SU-DHL-6 (cell line): ENCODE data around the gene CRKL.

ENCODE experiments used
- H2AFZ ChIP-seq: fragments of 200-600 bp; sonication (generic); 2 replicates; pipeline ENCODE4 v1.6.1; 2014; ENCODE audit warnings: low read depth, mild to moderate bottlenecking, moderate library complexity, mixed read lengths, antibody characterized with exemption, low read length; ENCODE audit not compliant: severe bottlenecking
- H3F3A ChIP-seq: fragments of 200-600 bp; shearing (Covaris generic); 2 replicates; pipeline ENCODE4 v1.6.0; 2016; ENCODE audit warnings: antibody characterized with exemption, mild to moderate bottlenecking; ENCODE audit not compliant: insufficient read depth
- H3K27ac ChIP-seq: fragments of 200-600 bp; sonication (generic); 2 replicates; pipeline ENCODE4 v1.5.1; 2016; ENCODE audit warnings: low read depth, mild to moderate bottlenecking, low read length, moderate library complexity, mixed read lengths
- H3K27me3 ChIP-seq: fragments of 200-600 bp; sonication (generic), shearing (Covaris generic); 2 replicates; pipeline ENCODE4 v1.6.0; 2014; ENCODE audit warnings: mild to moderate bottlenecking, low read length
- H3K36me3 ChIP-seq: fragments of 200-600 bp; sonication (generic); 2 replicates; pipeline ENCODE4 v1.6.1; 2014; ENCODE audit warnings: mild to moderate bottlenecking, low read length, mixed read lengths
- H3K4me2 ChIP-seq: fragments of 300-600, 200-600 bp; shearing (Covaris generic), sonication (generic); 2 replicates; pipeline ENCODE4 v1.6.0; 2014; ENCODE audit warnings: low read length, low read depth, mild to moderate bottlenecking; ENCODE audit not compliant: poor library complexity, severe bottlenecking
- H3K4me3 ChIP-seq: fragments of 200-600 bp; sonication (generic); 2 replicates; pipeline ENCODE4 v1.5.1; 2014; ENCODE audit warnings: antibody characterized with exemption, low read length, mild to moderate bottlenecking, mixed read lengths; ENCODE audit not compliant: insufficient read depth, poor library complexity, severe bottlenecking
- H3K79me2 ChIP-seq: fragments of 200-600 bp; sonication (generic); 2 replicates; pipeline ENCODE4 v1.6.1; 2014; ENCODE audit warnings: mild to moderate bottlenecking, low read length, moderate library complexity; ENCODE audit not compliant: insufficient read depth
- H3K9ac ChIP-seq: fragments of 200-600 bp; sonication (generic); 2 replicates; pipeline ENCODE4 v1.7.0; 2014; ENCODE audit warnings: mild to moderate bottlenecking, low read length
- H3K9me2 ChIP-seq: fragments of 200-600 bp; sonication (generic); replicated peaks from 2 replicates; pipeline ENCODE4 v1.6.1; 2014; ENCODE audit warnings: low read length; ENCODE audit not compliant: insufficient read depth
- H3K9me3 ChIP-seq: fragments of 200-600 bp; sonication (generic); 2 replicates; pipeline ENCODE4 v1.6.1; 2014; ENCODE audit warnings: low read length, mixed read lengths; ENCODE audit not compliant: insufficient read depth
- H4K20me1 ChIP-seq: fragments of 200-600 bp; sonication (generic); 2 replicates; pipeline ENCODE4 v1.6.1; 2014; ENCODE audit warnings: low read depth, mild to moderate bottlenecking, antibody characterized with exemption, low read length, moderate library complexity, mixed read lengths
- EZH2phosphoT487 ChIP-seq: fragments of 200-600 bp; sonication (generic), shearing (Covaris generic); conservative IDR thresholded peaks from 2 replicates; pipeline ENCODE4 v1.6.1; 2018; ENCODE audit warnings: mild to moderate bottlenecking, antibody characterized with exemption, low read length, moderate library complexity, mixed read lengths
- TF ChIP-seq, protein P1 (sequence below): fragments of 200-600 bp; sonication (generic); IDR thresholded peaks from one replicate; pipeline ENCODE4 v1.5.1; 2017; ENCODE audit warnings: antibody characterized with exemption, mild to moderate bottlenecking, low read length, moderate library complexity; ENCODE audit not compliant: insufficient read depth, poor library complexity, severe bottlenecking

CRKL gene

DNA sequence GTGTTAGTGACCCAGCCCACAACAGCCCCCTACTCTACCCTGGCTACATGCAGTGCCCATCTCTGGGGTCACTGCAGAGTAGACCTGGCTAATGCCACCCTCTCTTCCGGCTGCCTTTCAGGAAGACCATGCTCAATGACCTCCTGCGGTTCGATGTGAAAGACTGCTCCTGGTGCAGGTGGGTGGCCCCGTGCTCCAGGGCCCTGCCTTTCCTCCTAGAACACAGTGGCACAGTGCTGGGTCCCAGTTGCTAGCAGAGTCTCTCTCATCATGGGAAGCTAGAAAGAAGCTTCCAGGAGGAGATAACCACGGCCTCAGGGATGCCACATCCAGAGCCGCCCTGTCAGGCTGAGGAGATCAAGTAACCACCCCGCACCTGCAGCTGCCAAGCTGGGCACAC is 68.5 kb downstream of the CRKL start:
- no peak overlapping the region for H2AFZ ChIP-seq
- no peaks in the 10 kb centered on the region for H3K79me2 ChIP-seq
- H3F3A ChIP-seq, result no peaks in the 10 kb centered on the region
- H3K4me2 ChIP-seq, result no peak overlapping the region
- no peaks in the 10 kb centered on the region for H3K9me2 ChIP-seq
- no peak for TF ChIP-seq EZH2phosphoT487
- TF ChIP-seq, protein P1, sequence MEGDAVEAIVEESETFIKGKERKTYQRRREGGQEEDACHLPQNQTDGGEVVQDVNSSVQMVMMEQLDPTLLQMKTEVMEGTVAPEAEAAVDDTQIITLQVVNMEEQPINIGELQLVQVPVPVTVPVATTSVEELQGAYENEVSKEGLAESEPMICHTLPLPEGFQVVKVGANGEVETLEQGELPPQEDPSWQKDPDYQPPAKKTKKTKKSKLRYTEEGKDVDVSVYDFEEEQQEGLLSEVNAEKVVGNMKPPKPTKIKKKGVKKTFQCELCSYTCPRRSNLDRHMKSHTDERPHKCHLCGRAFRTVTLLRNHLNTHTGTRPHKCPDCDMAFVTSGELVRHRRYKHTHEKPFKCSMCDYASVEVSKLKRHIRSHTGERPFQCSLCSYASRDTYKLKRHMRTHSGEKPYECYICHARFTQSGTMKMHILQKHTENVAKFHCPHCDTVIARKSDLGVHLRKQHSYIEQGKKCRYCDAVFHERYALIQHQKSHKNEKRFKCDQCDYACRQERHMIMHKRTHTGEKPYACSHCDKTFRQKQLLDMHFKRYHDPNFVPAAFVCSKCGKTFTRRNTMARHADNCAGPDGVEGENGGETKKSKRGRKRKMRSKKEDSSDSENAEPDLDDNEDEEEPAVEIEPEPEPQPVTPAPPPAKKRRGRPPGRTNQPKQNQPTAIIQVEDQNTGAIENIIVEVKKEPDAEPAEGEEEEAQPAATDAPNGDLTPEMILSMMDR, result no peak
- no peaks in the 10 kb centered on the region for H3K36me3 ChIP-seq
- no peak overlapping the region for H3K27ac ChIP-seq
- no peak overlapping the region for H3K4me3 ChIP-seq
- no peaks in the 10 kb centered on the region for H3K9me3 ChIP-seq
- H3K9ac ChIP-seq, result no peak overlapping the region
- H3K27me3 ChIP-seq, result no peaks in the 10 kb centered on the region
- no peaks in the 10 kb centered on the region for H4K20me1 ChIP-seq

DNA sequence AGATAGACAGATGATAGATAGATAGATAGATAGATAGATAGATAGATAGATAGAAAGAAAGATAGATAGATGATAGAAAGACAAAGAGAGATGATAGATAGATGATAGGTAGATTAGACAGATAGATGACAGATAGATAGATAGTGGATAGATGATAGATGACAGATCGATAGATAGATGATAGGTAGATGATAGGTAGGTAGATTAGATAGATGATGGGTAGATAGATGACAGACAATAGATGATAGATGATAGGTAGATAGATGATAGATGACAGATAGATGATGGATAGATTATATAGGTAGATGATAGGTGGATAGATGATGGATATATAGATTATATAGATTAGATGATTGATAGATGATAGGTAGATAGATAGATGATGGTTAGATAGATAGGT is 69.2 kb downstream of the CRKL start:
- no peak overlapping the region for H2AFZ ChIP-seq
- H3K9me2 ChIP-seq, result no peaks in the 10 kb centered on the region

DNA sequence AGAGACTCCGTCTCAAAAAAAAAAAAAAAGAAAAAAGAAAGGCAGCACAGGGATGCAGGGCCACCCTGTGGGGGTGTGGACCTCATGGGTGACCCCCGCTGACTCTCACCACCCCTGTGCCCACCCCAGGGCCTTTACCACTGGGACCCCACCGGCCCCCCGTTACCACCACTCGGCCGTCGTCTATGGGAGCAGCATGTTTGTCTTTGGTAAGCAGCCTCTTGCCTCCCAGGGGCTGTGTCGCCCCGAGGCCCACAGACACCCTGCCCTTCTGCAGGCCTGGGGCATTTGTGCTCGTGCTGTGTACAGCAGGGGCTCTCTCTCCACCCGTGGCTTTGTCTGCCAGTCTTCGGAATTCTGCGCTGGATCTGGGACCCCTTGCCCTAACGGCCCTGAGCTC is 70.2 kb downstream of the CRKL start:
- Histone ChIP-seq H3K4me2 (no peak overlapping the region), H3K27me3 (no peaks in the 10 kb centered on the region), H3K27ac (no peak overlapping the region), H3K9me2 (no peaks in the 10 kb centered on the region), H3K4me3 (no peak overlapping the region), H3K9ac (no peak overlapping the region), H2AFZ (no peak overlapping the region), H3K79me2 (no peaks in the 10 kb centered on the region), H3F3A (no peaks in the 10 kb centered on the region), H4K20me1 (no peaks in the 10 kb centered on the region), H3K36me3 (no peaks in the 10 kb centered on the region), H3K9me3 (no peaks in the 10 kb centered on the region)
- no peak for TF ChIP-seq EZH2phosphoT487
- TF ChIP-seq, protein P1, result no peak

More for the DNA sequence above, 69.2 kb downstream of the CRKL start:
- no peaks in the 10 kb centered on the region for H3K27me3 ChIP-seq
- no peak for TF ChIP-seq EZH2phosphoT487
- TF ChIP-seq, protein P1, result no peak
- no peaks in the 10 kb centered on the region for H3K9me3 ChIP-seq
- no peaks in the 10 kb centered on the region for H3K36me3 ChIP-seq
- no peaks in the 10 kb centered on the region for H3K79me2 ChIP-seq
- no peak overlapping the region for H3K4me3 ChIP-seq
- no peaks in the 10 kb centered on the region for H3F3A ChIP-seq
- H3K27ac ChIP-seq, result no peak overlapping the region
- no peak overlapping the region for H3K4me2 ChIP-seq
- no peak overlapping the region for H3K9ac ChIP-seq
- no peaks in the 10 kb centered on the region for H4K20me1 ChIP-seq
